HG03565 (cell line): Measurements from ENCODE around the gene IL2RA.
"Not testable (repeated sequence)": the region's sequence is repeated elsewhere in the genome, so short reads cannot be mapped to it uniquely, and the experiment has no call there.

ENCODE experiments used
- ATAC-seq: cut with Tn5 transposase; IDR thresholded peaks from one replicate; pipeline ENCODE4 v1.9.1; 2021; ENCODE audit warnings: mild to moderate bottlenecking, moderate library complexity; ENCODE audit not compliant: unreplicated experiment

Gene IL2RA

DNA sequence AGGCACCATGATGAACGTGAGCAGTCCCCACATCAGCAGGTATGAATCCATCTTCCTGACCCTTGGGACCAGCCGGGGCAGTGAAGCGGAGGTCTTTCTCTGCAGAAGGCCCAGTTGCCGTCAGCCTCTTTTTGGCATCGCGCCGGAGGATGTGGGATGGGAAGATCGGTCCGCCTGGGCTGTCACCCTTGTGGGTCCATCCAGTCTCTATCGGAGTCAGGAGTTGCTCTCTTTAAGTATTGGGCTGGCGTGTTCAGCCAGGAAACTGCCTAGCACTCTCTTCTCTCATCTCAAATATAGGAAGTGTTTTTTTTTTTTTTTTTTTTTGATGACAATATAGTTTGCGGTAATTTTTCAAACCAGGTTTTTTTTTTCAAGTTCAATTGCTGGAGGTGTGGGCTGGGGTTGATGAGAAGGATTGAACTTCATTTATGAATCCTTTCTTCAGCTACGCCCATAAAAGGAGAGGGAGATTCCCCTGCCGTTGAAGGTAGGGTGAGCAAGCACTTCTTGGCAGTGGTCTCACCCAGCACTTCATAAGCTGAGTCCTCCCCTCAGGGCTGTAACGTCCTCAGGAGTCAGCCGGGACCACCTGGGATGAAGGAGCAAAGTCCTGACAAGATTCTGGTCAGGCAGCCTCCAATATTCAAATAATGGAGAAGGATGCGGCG, at the start of gene IL2RA:
Gene IL2RA, minus strand, starts transcription at position 267 of the 671 bp plus-strand sequence. Its CDS starts 216 bp downstream, at position 51.
- no peak for ATAC-seq

DNA sequence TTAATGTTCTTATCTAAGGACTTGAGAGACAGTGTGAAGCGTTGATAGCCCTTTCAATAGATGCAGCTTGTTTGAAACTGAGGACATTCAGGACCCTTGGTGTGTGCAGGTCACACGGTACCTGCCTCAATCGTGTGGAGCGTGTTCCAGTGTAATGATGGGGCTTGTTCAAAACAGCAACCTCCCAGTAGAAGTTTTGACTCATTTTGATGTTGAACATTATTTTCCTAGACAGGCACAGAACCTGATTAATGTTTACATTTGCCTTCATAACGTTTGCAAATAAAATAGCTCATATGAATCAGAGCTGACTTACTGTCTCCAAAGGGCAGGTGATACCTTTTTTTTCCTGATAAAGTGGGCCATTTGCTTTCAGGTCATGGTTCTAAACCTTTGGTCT, 48.0 kb upstream of the IL2RA start:
- no peak for ATAC-seq

DNA sequence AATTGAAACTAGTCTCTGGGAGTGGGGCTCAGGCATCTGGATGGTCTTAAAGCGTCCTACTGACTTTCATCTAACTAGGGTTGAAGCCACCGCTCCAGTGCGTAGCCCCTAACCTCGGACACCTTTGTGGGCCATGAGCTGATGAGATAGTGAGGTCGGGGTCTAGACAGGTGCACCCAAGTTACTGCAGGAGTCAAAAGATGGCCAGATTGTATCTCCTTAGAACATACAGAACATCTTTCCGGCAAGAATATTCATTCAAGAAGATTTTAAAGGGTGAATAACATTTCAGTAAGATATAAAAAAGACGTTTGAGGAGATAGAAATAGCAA, 47.2 kb upstream of the IL2RA start:
- no peak for ATAC-seq

DNA sequence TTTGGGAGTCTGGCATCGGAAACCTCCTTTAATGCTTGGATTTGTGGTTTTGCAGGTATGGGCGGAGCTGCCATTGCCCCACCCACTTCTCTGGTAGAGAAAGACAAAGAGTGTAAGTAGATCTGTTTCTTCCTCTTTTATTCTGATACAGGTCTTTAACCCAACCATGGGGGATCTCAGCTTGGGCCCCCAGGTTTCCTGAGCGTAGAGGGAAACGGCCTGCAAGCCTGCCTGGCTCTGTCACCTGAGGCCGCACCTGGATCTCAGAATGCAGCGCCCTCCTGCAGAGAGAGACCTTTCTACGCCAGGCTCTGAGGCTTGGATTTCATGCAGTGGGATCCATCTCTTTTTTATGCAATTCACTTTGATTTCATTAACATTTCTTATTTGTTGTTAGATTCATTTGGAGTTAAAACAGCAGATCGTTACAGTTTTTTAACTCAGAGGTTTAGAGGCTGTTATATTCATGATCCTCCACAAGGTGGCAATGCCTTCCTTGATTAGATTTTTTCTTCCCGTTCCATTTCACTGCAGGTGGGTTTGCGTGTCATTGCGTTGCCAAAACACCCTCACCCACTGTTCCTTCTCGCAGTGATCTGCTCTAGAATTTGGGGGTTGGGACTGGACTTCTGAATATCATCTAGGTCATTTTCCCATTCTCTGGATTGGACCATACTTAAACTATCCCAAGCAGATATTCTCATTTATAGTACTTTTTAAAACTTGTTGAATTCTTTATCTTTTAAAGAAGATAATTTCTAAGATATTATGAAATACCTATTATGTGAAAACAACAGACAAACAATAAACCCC, 46.7 kb upstream of the IL2RA start:
- ATAC-seq = no peak

DNA sequence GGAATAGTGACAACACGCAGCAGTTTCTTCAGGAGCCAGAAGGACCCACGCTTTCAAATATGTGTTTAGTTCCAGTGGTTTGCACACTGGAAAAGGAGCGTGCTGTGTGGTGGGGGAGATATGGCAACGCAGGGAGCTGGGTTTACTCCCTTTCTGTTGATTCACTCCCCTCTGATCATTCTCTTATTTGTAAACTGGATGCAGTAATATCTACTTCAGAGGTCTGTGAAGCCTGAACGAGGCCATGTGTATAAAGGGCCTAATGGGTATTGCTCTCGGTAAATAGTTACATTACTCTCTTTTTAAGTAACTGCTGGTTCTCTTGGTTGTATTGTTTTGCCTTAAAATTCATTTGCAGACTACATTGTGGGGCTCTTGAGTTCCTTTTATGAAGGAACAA, 45.9 kb upstream of the IL2RA start:
- ATAC-seq = no peak

DNA sequence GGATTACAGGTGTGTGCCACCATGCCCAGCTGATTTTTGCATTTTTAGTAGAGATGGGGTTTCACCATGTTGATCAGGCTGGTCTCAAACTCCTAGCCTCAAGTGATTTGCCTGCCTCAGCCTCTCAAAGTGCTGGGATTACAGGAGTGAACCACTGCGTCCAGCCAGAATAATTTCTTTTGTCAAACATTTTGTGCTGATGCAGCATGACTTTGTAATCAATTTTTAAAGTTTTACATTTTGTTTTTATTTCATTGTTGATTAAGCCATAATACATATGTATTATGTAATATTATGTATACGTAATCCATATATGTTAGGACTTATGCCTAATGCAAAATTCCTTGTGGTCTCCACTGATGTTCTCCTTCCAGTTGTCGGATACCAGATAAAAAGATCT, 45.4 kb upstream of the IL2RA start:
- ATAC-seq = not testable (repeated sequence)

DNA sequence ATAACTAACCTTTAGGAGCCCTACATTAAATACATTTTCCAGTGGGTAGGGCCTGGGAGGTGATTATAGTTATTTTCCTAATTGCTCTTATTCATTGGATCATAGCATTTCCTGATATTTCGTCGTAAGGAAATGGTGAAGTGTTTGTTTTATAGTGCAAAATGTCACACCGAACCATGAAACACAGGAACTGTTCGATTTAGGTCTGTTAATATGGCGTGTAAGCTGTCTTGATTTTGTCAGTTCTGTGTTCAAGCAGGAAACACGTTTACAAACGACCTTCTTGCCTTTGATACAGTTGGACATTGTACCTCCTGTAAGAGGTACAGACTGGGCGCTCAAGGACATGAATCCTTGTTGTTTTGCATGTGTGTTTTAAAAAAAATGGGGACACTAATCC, 41.4 kb upstream of the IL2RA start:
- ATAC-seq = no peak

DNA sequence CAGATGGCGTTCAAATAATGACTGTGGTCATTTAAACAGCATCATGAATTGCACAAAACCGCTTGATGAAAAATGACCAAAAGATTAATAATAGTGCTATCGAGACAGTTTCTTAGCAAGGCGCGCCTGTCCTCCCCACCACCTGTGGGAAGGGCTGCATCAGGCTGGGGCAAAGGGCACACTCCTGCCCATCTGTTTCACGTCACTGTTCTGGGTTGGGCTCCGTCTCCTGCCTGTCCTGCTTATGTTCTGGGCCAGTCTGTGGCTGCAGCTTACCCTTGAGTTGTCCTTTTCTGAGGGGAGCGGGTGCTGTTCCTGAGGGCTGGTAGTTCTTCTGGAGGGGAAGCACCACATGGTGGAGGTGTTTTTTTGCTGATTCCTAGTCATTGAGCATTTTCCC, 40.0 kb upstream of the IL2RA start:
- ATAC-seq = no peak

DNA sequence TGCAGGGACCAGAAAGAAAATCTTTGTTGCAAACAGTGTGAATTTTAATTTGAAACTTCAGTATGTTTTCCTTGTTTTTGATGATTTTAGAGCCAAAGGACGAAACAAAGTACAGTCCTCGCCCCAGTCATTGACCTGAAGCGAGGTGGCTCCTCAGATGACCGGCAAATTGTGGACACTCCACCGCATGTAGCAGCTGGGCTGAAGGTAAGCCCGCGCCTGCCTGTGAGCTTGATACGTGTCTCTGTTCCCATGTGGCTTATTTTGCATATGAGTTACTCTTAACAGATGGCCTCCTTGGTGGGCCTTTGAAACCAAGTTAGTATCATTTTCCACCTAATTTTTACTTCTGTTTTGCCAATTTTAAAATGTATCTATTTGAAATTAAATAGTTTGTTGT, 39.0 kb upstream of the IL2RA start:
- ATAC-seq = no peak

DNA sequence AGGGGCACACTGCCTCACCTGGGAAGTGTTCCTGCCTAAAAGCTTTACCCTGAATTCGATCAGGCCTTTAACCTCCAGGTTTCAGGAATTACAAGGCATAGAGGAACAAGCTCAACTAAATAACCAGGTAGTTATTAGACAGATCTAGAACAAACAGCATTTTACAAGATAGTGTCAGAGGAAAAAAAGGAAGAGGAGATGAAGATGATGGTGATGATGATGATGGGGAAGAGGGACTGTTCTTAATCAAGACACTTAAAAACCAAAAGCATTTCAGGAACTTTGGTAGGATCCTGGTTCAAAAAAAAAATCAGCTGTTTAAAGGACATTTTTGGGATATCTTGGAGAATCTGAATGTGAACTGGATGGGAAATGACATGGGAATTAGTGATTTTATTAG, 38.2 kb upstream of the IL2RA start:
- ATAC-seq = no peak

DNA sequence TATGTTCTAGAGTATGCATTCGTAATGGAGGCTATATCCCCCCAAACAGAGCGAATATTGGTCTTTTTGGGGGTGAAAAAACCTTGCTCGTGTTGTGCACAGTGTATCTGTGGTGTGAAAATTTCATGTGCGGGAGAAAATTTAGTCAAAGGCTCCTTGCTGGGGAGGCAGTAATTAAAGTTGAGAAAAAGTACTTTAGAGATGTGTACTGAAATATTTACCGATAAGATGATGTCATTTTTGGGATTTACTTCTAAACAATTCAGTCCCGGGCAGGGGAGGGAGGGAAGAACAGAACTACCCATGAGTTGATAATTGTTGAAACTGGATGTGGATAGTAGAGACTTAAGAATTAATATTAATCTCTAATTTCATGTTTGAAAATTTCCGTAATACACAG, 36.0 kb upstream of the IL2RA start:
- ATAC-seq = no peak

DNA sequence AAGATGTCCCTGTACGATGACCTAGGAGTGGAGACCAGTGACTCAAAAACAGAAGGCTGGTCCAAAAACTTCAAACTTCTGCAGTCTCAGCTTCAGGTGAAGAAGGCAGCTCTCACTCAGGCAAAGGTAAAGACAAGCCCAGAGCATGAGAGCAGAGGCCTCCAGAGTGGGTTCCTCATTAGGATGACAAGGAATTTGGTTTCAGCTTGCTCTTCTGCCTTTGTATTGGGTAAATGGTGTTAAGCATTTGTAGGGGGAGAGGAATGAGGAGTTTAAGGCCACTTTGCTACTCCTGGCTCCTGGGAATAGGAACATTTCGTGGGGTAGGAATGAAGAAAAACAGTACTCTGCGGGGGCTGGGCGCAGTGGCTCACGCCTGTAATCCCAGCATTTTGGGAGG, 34.9 kb upstream of the IL2RA start:
- ATAC-seq = no peak

DNA sequence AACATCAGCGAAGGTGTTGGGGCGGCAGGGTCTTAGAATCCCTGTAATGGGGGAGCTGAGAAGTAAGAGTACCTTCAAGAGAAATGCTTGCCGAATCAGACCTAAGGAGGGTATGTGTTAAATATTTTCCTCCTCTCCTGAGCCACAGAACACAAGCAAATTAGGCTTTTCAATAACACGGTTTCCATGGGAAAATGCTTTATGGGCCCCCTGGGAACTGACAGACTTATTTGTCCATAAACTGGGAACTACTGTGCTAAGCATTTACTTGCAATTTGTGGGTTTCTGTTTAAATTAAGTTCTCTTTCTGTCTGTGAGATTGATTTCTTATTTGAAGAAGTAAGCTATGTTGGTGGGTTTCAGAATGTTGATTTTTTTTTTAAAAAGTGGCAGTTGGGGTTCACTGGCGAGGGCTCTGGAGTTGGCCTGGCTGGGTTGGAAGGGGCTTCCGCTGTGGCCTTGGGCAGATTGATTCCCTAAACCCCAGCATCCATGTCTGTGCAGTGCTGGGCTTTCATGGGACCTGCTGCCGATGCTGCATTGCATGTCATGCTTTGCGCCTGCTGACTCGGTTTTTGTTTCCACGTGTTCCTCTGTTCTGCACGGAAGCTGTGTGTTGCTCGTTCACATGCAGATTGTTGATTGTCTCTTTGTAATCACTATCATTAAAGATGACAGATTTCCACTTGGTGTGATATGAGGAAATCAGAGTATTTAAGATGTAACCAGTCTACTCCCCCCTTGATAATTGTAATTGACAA, 33.8 kb upstream of the IL2RA start:
- ATAC-seq = no peak

DNA sequence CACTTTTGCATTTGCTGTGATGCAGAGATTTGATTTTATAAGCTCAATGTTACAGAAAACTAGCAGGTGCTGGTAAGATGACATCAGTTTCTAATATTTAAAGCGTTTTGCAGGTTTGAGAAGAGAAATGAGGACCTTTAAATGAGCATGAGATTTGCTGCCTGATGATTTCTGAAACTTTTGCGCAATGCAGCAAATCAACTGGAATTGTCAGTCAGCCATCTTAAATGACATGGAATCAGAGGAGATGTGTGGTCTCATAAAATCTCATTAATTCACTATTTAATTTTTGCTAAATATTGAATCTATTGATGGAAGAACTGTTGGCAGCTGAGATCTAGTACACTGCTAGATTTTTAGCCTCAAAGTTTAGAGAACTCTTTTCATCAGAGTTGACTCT, 30.6 kb upstream of the IL2RA start:
- no peak for ATAC-seq

DNA sequence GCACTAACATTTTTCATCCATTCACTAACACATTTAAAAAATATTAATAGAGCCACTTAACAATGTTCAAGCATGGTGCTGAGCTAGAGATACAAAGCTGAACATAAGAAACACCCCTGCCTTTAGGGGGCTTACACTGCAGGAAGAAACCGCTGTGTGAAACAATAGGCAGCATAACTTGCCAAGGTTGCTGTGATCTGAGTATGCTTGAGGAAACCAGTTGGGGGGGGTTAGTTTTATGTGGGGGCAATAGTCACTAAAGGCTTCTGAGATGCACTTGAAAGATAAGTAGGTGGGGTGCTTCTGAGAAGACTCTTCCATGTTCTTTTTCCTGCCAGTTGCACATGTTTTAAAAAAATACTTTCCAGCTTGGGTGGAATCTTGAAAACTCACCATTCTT, 29.5 kb upstream of the IL2RA start:
- ATAC-seq = no peak

DNA sequence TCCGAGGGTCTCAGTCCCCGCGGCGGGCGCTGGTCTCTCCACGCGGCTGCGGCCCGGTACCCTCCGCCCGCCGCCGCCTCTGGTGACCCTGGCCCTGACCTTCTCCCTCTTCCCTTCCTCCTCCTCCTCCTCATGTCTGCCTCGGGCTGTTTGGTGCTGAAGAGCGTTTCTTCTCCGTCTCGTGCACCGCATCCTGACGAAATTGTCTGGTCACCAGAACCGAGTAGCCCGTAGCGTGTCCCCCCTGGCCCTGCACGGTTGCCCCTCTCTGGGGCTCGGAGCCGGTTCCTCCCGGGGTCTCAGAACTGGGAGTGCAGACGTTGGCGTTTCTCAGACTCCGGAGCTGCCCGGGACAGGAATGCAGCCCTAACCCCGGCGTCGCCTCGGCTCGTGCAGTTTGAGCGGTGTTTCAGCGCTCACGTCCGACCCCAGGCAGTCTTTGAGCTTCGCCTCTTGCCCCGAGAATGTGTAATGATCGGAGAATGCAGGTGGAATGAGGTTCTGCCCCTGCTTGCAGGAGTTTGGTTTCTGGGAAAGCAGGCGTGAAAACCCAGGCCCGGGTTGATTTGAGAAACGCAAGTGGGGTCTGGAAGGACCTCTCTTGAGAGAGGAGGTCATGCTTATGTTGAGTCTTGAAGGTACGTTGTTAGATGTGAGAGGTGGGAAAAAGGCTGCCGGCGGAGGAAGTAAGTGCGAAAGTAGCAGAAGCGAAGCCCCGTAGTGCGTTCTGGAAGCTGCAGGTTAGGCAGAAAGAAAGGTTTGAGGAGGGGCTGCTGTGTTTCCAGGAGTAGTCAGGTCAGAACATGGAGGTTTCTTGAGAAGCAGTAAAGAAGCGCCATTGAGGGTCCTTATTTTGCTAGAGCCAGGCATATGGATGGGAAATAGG, 27.4 kb upstream of the IL2RA start:
- no peak for ATAC-seq

DNA sequence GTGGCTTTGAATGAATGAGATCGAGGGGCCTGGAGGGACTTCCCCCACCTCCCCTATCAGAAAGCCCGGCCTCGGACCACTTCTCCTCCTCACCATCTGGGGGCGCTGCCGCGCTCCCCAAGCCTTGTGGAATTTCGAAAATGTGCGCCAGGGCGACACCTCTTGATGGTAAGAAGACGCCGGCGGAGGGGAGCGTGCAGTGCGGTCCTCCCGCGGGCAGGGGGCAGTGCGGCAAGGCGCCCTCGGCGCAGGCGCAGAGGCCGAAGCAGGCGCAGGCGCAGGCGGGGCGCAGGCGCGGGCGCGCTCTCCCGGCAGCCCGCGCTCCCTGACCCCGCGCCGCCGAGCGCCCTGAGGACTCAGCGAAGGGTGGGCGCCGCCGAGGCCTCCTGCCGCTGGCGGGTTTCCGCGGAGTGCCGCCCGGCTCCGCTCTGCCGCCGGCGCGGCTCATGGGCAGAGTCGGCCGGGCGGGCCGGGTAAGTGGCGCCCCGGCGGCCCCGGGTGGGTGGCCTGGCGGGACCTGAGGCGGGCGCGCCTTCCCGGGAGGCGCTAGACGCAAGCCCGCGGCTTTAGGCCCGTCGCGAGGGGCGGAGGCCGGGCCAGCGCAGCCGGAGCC, 26.7 kb upstream of the IL2RA start, which contains the start of gene RBM17:
Gene RBM17, plus strand, starts transcription at position 314 of the 613 bp plus-strand sequence. CDS start 8,032 bp downstream, outside the sequence.
- ATAC-seq = peak; percentile 80

DNA sequence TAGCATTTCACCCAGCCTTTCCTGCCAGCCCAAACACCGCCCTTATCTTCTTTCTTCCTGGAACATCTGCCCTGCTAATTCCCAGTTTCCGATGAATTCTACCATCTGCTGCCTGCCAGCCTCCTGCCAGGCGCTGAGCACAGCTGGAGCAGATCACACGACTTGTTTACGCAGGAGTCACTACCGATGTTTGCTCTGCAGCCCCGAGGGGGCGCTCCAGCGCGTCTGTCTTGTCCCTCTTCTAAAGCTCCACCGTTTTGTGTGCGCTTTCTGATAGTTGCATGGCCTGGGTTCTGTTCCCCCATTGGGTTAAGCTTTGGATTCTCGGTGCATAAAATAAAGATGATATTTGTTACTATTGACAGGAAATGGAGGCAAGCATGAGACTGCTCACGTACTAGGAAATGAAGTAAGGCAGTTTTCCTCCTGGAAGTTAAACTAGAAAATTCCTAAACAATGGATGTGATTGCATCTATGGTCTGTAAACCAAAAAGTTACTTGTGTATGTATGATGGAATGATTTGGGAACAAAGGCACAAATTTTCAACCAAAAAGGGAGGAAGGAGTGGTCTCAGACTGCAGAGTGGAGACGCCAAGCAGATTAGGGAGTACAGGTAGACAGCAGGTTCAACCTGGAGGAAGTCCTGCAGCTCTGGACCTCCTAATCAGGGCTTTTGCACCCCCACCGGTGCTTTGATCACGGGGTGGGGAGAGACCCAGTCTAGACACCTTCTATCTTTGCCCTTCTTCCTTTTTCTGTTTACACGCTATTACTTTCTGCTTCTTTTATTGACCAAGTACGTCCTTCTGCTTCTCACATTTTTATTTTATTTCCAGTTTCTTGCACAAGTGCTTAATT, 24.4 kb upstream of the IL2RA start:
- peak; percentile 32 for ATAC-seq
